ENCODE measurements around the gene CLN5. TPM values are rescaled to one million over a fixed set of nuclear protein-coding genes. Genes with fewer than 3 reads are reported as not detected.

The CLN5 gene
- total RNA-seq, 1 donor from 2014 or later = 25.7 TPM

Other genes with a start within 250 kb of the CLN5 start
- 52.0 and 98.6 TPM in 2 replicates for gene KCTD12, start 105.7 kb upstream of the CLN5 start, total RNA-seq
- not detected in 2 replicates for gene ACOD1, start 43.6 kb upstream of the CLN5 start, total RNA-seq
- 36.3 and 46.5 TPM in 2 replicates for gene FBXL3, start 35.1 kb downstream of the CLN5 start, total RNA-seq

Data from myocyte (in vitro differentiated cells).